GM12878 (cell line): ENCODE measurements around the gene GAGE10.

Experiments used
- BHLHE40 ChIP-seq, 2 experiments: fragments of 450-650 bp in 1 of 2; IDR thresholded peaks; 2 replicates each; pipeline ENCODE4 v1.6.1; 2011 to 2017; ENCODE audit warnings: low read depth in 2 of 2, borderline replicate concordance in 1 of 2, improper control_type of control experiment in 1 of 2, low read length in 1 of 2, mild to moderate bottlenecking in 1 of 2
- BMI1 ChIP-seq: fragments of 450-650 bp; IDR thresholded peaks from 2 replicates; pipeline ENCODE4 v1.6.1; 2016; ENCODE audit warnings: mild to moderate bottlenecking, moderate library complexity, borderline replicate concordance
- CREM ChIP-seq: IDR thresholded peaks from 2 replicates; pipeline ENCODE4 v1.6.1; 2014; ENCODE audit warnings: antibody characterized with exemption, low read depth
- JUNB ChIP-seq: IDR thresholded peaks from 2 replicates; pipeline ENCODE4 v1.6.1; 2016; ENCODE audit warnings: antibody characterized with exemption, mild to moderate bottlenecking
- PAX5 ChIP-seq: IDR thresholded peaks from 2 replicates; pipeline ENCODE4 v1.6.1; 2011; ENCODE audit warnings: low read depth, low read length, borderline replicate concordance
- POLR2A ChIP-seq: IDR thresholded peaks from 2 replicates; pipeline ENCODE4 v1.6.1; 2011; ENCODE audit warnings: low read depth, mild to moderate bottlenecking, low read length
- POU2F2 ChIP-seq: IDR thresholded peaks from 3 replicates; pipeline ENCODE4 v1.6.1; 2011; ENCODE audit warnings: low read depth, mild to moderate bottlenecking, low read length, borderline replicate concordance
- RFX5 ChIP-seq: IDR thresholded peaks from 2 replicates; pipeline ENCODE4 v1.6.1; 2011; ENCODE audit warnings: low read depth, low read length, improper control_type of control experiment
- TBL1XR1 ChIP-seq: IDR thresholded peaks from 2 replicates; pipeline ENCODE4 v1.6.1; 2012; ENCODE audit warnings: low read depth, low read length, improper control_type of control experiment
- TF ChIP-seq, protein P1 (sequence below): IDR thresholded peaks from 2 replicates; pipeline ENCODE4 v1.6.1; 2011; ENCODE audit warnings: low read depth, low read length, improper control_type of control experiment, borderline replicate concordance
- TF ChIP-seq, protein P2 (sequence below): fragments of 450-650 bp; IDR thresholded peaks from 2 replicates; pipeline ENCODE4 v1.6.1; 2014; ENCODE audit warnings: mild to moderate bottlenecking
- TF ChIP-seq, protein P3 (sequence below): IDR thresholded peaks from 2 replicates; pipeline ENCODE4 v1.6.1; 2011; ENCODE audit warnings: borderline replicate concordance, low read depth, mild to moderate bottlenecking, moderate library complexity, low read length; ENCODE audit not compliant: insufficient read depth, poor library complexity, severe bottlenecking
- TF ChIP-seq, protein P4 (sequence below), 3 experiments: IDR thresholded peaks in 2 of 3; conservative IDR thresholded peaks in 1 of 3; 2 replicates each; pipeline ENCODE4 v1.5.1; 2011; ENCODE audit warnings: low read depth in 3 of 3, low read length in 3 of 3, mild to moderate bottlenecking in 3 of 3, control low read depth in 2 of 3, moderate library complexity in 2 of 3, inconsistent platforms in 1 of 3, mixed read lengths in 1 of 3; ENCODE audit not compliant: control insufficient read depth in 2 of 3, insufficient read depth in 1 of 3; ENCODE audit errors: extremely low read depth in 1 of 3

DNA sequence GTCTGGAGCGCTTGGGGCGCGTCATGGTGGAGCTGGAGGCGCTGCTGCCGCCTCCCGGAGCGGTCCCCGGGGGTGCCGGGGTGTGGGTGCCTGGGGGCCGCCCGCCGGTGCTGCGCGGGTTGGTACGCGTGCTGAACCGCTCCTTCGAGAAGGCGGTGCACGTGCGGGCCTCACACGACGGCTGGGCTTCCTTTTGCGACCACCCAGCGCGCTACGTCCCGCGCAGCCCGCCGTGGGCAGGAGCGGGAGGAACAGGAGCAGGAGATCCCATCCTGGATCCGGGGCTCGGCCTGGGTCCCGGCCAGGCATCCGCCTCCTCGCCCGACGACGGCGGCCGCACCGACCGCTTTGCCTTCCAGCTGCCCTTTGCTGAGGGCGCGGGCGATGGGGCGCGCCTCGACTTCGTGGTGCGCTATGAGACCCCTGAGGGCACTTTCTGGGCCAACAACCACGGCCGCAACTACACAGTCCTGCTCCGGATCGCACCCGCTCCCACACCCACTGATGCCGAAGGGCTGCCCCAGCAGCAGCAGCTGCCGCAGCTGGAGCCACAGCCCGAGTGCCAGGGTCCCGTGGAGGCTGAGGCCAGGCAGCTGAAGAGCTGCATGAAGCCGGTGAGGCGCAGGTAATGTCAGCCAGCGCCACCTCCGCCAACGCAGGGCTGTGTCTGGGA lies 33.1 kb upstream of the GAGE10 start:
- TF ChIP-seq, protein P1, sequence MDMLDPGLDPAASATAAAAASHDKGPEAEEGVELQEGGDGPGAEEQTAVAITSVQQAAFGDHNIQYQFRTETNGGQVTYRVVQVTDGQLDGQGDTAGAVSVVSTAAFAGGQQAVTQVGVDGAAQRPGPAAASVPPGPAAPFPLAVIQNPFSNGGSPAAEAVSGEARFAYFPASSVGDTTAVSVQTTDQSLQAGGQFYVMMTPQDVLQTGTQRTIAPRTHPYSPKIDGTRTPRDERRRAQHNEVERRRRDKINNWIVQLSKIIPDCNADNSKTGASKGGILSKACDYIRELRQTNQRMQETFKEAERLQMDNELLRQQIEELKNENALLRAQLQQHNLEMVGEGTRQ = no peak
- TF ChIP-seq PAX5 (no peak), JUNB (no peak), CREM (no peak), BHLHE40 (IDR thresholded peaks at IDR 0.05; ENCODE audit: borderline replicate concordance in 1 of 2, low read depth in 2 of 2, low read length in 1 of 2) (peak in 1 of 2 experiments; percentile 61; a peak in 2 of 4 replicates), BMI1 (no peak), RFX5 (no peak), POU2F2 (no peak), POLR2A (no peak), TBL1XR1 (no peak)
- TF ChIP-seq, protein P2, sequence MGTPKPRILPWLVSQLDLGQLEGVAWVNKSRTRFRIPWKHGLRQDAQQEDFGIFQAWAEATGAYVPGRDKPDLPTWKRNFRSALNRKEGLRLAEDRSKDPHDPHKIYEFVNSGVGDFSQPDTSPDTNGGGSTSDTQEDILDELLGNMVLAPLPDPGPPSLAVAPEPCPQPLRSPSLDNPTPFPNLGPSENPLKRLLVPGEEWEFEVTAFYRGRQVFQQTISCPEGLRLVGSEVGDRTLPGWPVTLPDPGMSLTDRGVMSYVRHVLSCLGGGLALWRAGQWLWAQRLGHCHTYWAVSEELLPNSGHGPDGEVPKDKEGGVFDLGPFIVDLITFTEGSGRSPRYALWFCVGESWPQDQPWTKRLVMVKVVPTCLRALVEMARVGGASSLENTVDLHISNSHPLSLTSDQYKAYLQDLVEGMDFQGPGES = no peak
- TF ChIP-seq, protein P3, sequence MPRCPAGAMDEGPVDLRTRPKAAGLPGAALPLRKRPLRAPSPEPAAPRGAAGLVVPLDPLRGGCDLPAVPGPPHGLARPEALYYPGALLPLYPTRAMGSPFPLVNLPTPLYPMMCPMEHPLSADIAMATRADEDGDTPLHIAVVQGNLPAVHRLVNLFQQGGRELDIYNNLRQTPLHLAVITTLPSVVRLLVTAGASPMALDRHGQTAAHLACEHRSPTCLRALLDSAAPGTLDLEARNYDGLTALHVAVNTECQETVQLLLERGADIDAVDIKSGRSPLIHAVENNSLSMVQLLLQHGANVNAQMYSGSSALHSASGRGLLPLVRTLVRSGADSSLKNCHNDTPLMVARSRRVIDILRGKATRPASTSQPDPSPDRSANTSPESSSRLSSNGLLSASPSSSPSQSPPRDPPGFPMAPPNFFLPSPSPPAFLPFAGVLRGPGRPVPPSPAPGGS = no peak
- TF ChIP-seq, protein P4, sequence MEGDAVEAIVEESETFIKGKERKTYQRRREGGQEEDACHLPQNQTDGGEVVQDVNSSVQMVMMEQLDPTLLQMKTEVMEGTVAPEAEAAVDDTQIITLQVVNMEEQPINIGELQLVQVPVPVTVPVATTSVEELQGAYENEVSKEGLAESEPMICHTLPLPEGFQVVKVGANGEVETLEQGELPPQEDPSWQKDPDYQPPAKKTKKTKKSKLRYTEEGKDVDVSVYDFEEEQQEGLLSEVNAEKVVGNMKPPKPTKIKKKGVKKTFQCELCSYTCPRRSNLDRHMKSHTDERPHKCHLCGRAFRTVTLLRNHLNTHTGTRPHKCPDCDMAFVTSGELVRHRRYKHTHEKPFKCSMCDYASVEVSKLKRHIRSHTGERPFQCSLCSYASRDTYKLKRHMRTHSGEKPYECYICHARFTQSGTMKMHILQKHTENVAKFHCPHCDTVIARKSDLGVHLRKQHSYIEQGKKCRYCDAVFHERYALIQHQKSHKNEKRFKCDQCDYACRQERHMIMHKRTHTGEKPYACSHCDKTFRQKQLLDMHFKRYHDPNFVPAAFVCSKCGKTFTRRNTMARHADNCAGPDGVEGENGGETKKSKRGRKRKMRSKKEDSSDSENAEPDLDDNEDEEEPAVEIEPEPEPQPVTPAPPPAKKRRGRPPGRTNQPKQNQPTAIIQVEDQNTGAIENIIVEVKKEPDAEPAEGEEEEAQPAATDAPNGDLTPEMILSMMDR (IDR thresholded peaks at IDR 0.05 in 2 of 3, conservative IDR thresholded peaks at IDR 0.05 in 1 of 3; ENCODE audit: control insufficient read depth in 2 of 3, extremely low read depth in 1 of 3, insufficient read depth in 1 of 3, low read depth in 3 of 3, low read length in 3 of 3) = no peak
